OCI-LY1 (cell line): ENCODE measurements around the gene C3orf62.

Source experiments
- H2AFZ ChIP-seq: fragments of 200-600 bp; sonication (generic), shearing (Covaris generic); 2 replicates; pipeline ENCODE4 v1.6.0; 2014; ENCODE audit warnings: antibody characterized with exemption, mild to moderate bottlenecking, low read length
- H3F3A ChIP-seq: fragments of 200-600 bp; sonication (generic), shearing (Covaris generic); 2 replicates; pipeline ENCODE4 v1.6.0; 2014; ENCODE audit warnings: mild to moderate bottlenecking, antibody characterized with exemption, low read length, moderate library complexity; ENCODE audit not compliant: insufficient read depth
- H3K27ac ChIP-seq: fragments of 200-600 bp; sonication (generic); 2 replicates; pipeline ENCODE4 v1.5.1; 2014; ENCODE audit warnings: low read length, mixed run types, mild to moderate bottlenecking, low read depth; ENCODE audit not compliant: poor library complexity, severe bottlenecking
- H3K27me3 ChIP-seq: fragments of 200-600 bp; sonication (generic); 2 replicates; pipeline ENCODE4 v1.6.0; 2014; ENCODE audit warnings: antibody characterized with exemption, mild to moderate bottlenecking, low read length, moderate library complexity; ENCODE audit not compliant: insufficient read depth
- H3K36me3 ChIP-seq: fragments of 200-600 bp; sonication (generic); 2 replicates; pipeline ENCODE4 v1.6.1; 2014; ENCODE audit warnings: mild to moderate bottlenecking, antibody characterized with exemption, low read length, moderate library complexity, mixed read lengths; ENCODE audit not compliant: insufficient read depth
- H3K4me1 ChIP-seq: fragments of 200-600 bp; sonication (generic); 2 replicates; pipeline ENCODE4 v1.5.1; 2014; ENCODE audit warnings: mild to moderate bottlenecking, low read length, moderate library complexity; ENCODE audit not compliant: insufficient read depth, severe bottlenecking
- H3K4me2 ChIP-seq: fragments of 200-600 bp; sonication (generic), shearing (Covaris generic); 2 replicates; pipeline ENCODE4 v1.6.1; 2014; ENCODE audit warnings: low read length
- H3K4me3 ChIP-seq: fragments of 200-600 bp; sonication (generic); 2 replicates; pipeline ENCODE4 v1.5.1; 2014; ENCODE audit warnings: low read length, low read depth, mild to moderate bottlenecking, mixed read lengths; ENCODE audit not compliant: poor library complexity, severe bottlenecking
- H3K79me2 ChIP-seq: fragments of 200-600 bp; shearing (Covaris generic); 2 replicates; pipeline ENCODE4 v1.6.1; 2016; ENCODE audit warnings: mixed run types, low read length, mixed read lengths; ENCODE audit not compliant: insufficient read depth
- H3K9ac ChIP-seq: fragments of 200-600 bp; sonication (generic), shearing (Covaris generic); 2 replicates; pipeline ENCODE4 v1.6.1; 2014; ENCODE audit warnings: mild to moderate bottlenecking, low read length, mixed read lengths
- H3K9me2 ChIP-seq: fragments of 200-600 bp; sonication (generic), shearing (Covaris generic); 2 replicates; pipeline ENCODE4 v1.6.1; 2014; ENCODE audit warnings: low read depth, mild to moderate bottlenecking, low read length, mixed read lengths
- H3K9me3 ChIP-seq: fragments of 200-600 bp; shearing (Covaris generic); 2 replicates; pipeline ENCODE4 v1.6.1; 2014; ENCODE audit warnings: low read length, mixed read lengths
- H4K20me1 ChIP-seq: fragments of 200-600 bp; sonication (generic), shearing (Covaris generic); 2 replicates; pipeline ENCODE4 v1.6.0; 2016; ENCODE audit warnings: mild to moderate bottlenecking, low read length; ENCODE audit not compliant: insufficient read depth
- EZH2 ChIP-seq: fragments of 200-600 bp; sonication (generic), shearing (Covaris generic); IDR thresholded peaks from 2 replicates; pipeline ENCODE4 v1.8.0; 2017; ENCODE audit warnings: borderline replicate concordance, mixed run types, mild to moderate bottlenecking, antibody characterized with exemption, low read length, moderate library complexity, mixed read lengths
- TF ChIP-seq, protein P1 (sequence below): fragments of 200-600 bp; sonication (generic), shearing (Covaris generic); IDR thresholded peaks from 2 replicates; pipeline ENCODE4 v1.5.1; 2017; ENCODE audit warnings: mild to moderate bottlenecking, antibody characterized with exemption, low read length, moderate library complexity, mixed read lengths

The C3orf62 gene

DNA sequence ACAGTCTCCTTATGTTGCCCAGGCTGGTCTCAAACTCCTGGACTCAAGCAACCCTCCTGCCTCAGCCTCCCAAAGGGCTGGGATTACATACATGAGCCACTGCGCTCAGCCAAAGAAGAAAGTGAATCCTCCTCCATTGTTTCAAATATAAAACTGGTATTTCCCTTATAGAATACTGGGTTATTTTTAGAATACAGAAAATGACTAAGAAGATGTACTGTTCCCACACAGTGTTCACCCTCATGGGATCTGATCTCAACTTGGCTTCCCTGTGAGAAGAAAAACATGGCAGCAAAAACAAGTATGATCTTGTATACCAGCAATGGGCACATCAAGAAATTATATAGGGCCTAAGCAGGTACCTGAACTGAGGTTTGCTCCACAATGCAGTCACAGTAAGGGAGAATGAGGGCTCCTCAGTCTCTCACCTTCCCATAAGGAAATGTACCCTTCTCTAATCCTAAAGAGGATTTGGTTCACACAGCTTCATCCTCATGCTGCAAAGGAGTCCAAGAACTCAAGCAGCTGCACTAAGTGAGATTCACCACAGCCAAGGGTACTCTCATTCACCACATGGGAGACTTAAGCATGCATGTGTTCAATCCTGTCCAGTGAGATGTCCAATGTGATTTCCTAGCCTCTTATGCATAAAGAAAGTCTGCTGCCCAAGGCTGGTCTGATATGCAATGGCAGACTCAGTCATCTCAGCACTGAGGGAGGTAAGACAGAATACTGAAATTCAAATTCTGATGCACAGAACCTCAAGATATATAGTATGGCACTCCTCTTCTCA lies 37.1 kb upstream of the C3orf62 start:
- H3K9me3 ChIP-seq = no peaks in the 10 kb centered on the region
- H3K4me3 ChIP-seq = no peak overlapping the region
- no peak overlapping the region for H3K9ac ChIP-seq
- H3K4me1 ChIP-seq = no peaks in the 10 kb centered on the region
- H3K36me3 ChIP-seq = peaks cover 63% of the 10 kb centered on the region
- H3K79me2 ChIP-seq = no peaks in the 10 kb centered on the region
- H3K9me2 ChIP-seq = no peaks in the 10 kb centered on the region
- H2AFZ ChIP-seq = no peak overlapping the region
- no peaks in the 10 kb centered on the region for H4K20me1 ChIP-seq
- H3F3A ChIP-seq = no peaks in the 10 kb centered on the region
- no peak overlapping the region for H3K27ac ChIP-seq
- no peak for TF ChIP-seq EZH2
- TF ChIP-seq, protein P1, sequence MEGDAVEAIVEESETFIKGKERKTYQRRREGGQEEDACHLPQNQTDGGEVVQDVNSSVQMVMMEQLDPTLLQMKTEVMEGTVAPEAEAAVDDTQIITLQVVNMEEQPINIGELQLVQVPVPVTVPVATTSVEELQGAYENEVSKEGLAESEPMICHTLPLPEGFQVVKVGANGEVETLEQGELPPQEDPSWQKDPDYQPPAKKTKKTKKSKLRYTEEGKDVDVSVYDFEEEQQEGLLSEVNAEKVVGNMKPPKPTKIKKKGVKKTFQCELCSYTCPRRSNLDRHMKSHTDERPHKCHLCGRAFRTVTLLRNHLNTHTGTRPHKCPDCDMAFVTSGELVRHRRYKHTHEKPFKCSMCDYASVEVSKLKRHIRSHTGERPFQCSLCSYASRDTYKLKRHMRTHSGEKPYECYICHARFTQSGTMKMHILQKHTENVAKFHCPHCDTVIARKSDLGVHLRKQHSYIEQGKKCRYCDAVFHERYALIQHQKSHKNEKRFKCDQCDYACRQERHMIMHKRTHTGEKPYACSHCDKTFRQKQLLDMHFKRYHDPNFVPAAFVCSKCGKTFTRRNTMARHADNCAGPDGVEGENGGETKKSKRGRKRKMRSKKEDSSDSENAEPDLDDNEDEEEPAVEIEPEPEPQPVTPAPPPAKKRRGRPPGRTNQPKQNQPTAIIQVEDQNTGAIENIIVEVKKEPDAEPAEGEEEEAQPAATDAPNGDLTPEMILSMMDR = no peak
- no peak overlapping the region for H3K4me2 ChIP-seq
- H3K27me3 ChIP-seq = no peaks in the 10 kb centered on the region

GRCh38 chr3:49311283-49311682 lies 34.3 kb upstream of the C3orf62 start:
- Histone ChIP-seq H3K27me3 (no peaks in the 10 kb centered on the region), H3K79me2 (no peaks in the 10 kb centered on the region), H3K36me3 (peaks cover 65% of the 10 kb centered on the region), H4K20me1 (no peaks in the 10 kb centered on the region), H3K4me3 (no peak overlapping the region), H3K4me2 (no peak overlapping the region), H3K4me1 (no peaks in the 10 kb centered on the region), H3K27ac (no peak overlapping the region), H3K9me2 (no peaks in the 10 kb centered on the region), H3K9me3 (no peaks in the 10 kb centered on the region), H3F3A (no peaks in the 10 kb centered on the region), H2AFZ (no peak overlapping the region), H3K9ac (no peak overlapping the region)
- TF ChIP-seq, protein P1 = no peak
- TF ChIP-seq EZH2 = no peak

- Histone ChIP-seq H3K36me3 (peaks cover 68% of the 10 kb centered on the region), H3K9me3 (no peaks in the 10 kb centered on the region)
- no peak for TF ChIP-seq EZH2
- TF ChIP-seq, protein P1 = no peak
Measured at GRCh38 chr3:49310677-49311076, 33.6 kb upstream of the C3orf62 start.

More at GRCh38 chr3:49310677-49311076, 33.6 kb upstream of the C3orf62 start:
- H3K9ac ChIP-seq = no peak overlapping the region
- H4K20me1 ChIP-seq = no peaks in the 10 kb centered on the region
- H3K4me1 ChIP-seq = no peaks in the 10 kb centered on the region
- H3K9me2 ChIP-seq = no peaks in the 10 kb centered on the region
- no peak overlapping the region for H3K4me2 ChIP-seq
- H2AFZ ChIP-seq = no peak overlapping the region
- no peak overlapping the region for H3K4me3 ChIP-seq
- no peak overlapping the region for H3K27ac ChIP-seq
- no peaks in the 10 kb centered on the region for H3F3A ChIP-seq
- no peaks in the 10 kb centered on the region for H3K79me2 ChIP-seq
- no peaks in the 10 kb centered on the region for H3K27me3 ChIP-seq
